ENCODE results near the gene SAMD3. TPM values are rescaled to one million over a fixed set of nuclear protein-coding genes. Genes with fewer than 3 reads are reported as not detected.
A peak's percentile ranks its signal among the peaks of the same experiment; 100 is the strongest.
"Not testable (repeated sequence)": the region's sequence is repeated elsewhere in the genome, so short reads cannot be mapped to it uniquely, and the experiment has no call there.

Gene SAMD3, protein sequence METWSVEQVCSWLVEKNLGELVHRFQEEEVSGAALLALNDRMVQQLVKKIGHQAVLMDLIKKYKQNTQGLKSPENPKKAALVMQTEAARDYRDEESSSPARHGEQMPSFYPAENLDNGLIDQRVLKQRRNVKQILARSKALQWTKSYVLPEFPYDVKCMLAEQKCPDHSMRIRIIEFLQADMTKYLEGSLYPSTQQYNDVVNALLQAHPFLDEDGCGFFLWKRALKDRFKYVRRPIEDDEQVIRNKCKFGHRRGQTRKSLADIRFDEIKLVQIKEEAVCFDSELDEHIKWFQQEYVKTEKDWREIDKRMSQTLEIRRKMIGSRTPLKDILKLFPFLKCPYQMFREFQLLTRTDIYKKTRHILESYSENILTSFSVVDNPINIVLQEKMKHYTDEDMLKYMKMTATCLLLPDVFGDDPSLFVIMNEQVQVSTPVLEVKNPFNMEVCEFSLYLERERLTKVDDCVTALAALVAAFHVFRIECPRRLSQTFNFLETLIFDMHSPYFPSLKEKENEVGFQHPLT
- total RNA-seq (2022) (1.5 and 1.7 TPM in 2 replicates), Bru-seq, nascent RNA (percentile 48 among the genes with signal in this experiment), BruChase-seq, experiment 1, labeled RNA remaining after a 2-hour chase (percentile 53 among the genes with signal in this experiment), BruChase-seq, experiment 2, labeled RNA remaining after a 6-hour chase (percentile 43 among the genes with signal in this experiment)
- long read RNA-seq, partial matches to known transcripts, result 0 of 4 reads
- long read RNA-seq, other reads (novel, unspliced or antisense), result 4 of 4 reads

DNA sequence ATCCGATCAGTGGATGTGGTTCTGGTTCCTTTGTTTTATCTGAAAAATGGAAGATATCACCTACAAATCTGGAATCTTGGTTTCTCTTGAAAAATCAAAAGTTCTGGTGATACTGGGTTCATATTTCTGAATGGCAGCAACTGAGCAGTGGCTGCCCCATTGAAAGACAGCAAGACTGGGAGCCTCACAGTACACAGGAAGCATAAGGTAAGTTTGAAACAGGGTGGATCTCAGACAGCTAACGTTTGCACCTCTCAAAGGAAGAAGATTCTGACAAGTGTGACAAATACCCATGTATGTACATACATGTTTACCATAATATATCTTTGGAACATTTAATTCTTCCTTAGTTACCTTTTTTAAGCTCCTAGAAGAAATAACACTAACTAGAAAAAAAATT lies at the start of gene SAMD3:
Gene SAMD3 (minus strand): TSS at position 177 of the 400 bp plus-strand sequence. CDS start 7,678 bp downstream, outside the sequence.
- Mint-ChIP-seq H3K4me1 (ENCODE audit: low read depth, unreplicated experiment) (no peaks in the 10 kb centered on the region), H3K27me3 (ENCODE audit: insufficient read depth, unreplicated experiment) (no peaks in the 10 kb centered on the region), H3K27ac (ENCODE audit: unreplicated experiment) (no peak within 1 kb of the TSS), H3K4me3 (ENCODE audit: unreplicated experiment) (no peak within 1 kb of the TSS), H3K9me3 (ENCODE audit: unreplicated experiment) (peaks cover 12% of the 10 kb centered on the region), H3K36me3 (ENCODE audit: insufficient read depth, unreplicated experiment) (no peaks in the 10 kb centered on the region)
- Histone ChIP-seq H3K27me3 (replicated peaks; ENCODE audit: control insufficient read depth, insufficient read depth, low read length) (no peaks in the 10 kb centered on the region), H3K36me3 (ENCODE audit: control insufficient read depth, insufficient read depth, low read length) (no peaks in the 10 kb centered on the region), H3K4me1 (no peaks in the 10 kb centered on the region), H3K4me3 (ENCODE audit: low read depth, low read length) (no peak within 1 kb of the TSS), H3K9me3 (no peaks in the 10 kb centered on the region)
- POLR2A ChIA-PET, result no interaction called here
- DNase-seq, result no peak
- BruUV-seq (replicated peaks), result no TSS peak
- TF ChIP-seq, protein P1, sequence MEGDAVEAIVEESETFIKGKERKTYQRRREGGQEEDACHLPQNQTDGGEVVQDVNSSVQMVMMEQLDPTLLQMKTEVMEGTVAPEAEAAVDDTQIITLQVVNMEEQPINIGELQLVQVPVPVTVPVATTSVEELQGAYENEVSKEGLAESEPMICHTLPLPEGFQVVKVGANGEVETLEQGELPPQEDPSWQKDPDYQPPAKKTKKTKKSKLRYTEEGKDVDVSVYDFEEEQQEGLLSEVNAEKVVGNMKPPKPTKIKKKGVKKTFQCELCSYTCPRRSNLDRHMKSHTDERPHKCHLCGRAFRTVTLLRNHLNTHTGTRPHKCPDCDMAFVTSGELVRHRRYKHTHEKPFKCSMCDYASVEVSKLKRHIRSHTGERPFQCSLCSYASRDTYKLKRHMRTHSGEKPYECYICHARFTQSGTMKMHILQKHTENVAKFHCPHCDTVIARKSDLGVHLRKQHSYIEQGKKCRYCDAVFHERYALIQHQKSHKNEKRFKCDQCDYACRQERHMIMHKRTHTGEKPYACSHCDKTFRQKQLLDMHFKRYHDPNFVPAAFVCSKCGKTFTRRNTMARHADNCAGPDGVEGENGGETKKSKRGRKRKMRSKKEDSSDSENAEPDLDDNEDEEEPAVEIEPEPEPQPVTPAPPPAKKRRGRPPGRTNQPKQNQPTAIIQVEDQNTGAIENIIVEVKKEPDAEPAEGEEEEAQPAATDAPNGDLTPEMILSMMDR (IDR thresholded peaks at IDR 0.05; ENCODE audit: insufficient read depth in 1 of 2, low read depth in 1 of 2, low read length in 1 of 2, severe bottlenecking in 1 of 2, unreplicated experiment in 1 of 2), result no peak
- intact Hi-C loops (cut with micrococcal nuclease; ENCODE audit: unreplicated experiment), result no loop called here
- CTCF ChIA-PET, result no interaction called here

DNA sequence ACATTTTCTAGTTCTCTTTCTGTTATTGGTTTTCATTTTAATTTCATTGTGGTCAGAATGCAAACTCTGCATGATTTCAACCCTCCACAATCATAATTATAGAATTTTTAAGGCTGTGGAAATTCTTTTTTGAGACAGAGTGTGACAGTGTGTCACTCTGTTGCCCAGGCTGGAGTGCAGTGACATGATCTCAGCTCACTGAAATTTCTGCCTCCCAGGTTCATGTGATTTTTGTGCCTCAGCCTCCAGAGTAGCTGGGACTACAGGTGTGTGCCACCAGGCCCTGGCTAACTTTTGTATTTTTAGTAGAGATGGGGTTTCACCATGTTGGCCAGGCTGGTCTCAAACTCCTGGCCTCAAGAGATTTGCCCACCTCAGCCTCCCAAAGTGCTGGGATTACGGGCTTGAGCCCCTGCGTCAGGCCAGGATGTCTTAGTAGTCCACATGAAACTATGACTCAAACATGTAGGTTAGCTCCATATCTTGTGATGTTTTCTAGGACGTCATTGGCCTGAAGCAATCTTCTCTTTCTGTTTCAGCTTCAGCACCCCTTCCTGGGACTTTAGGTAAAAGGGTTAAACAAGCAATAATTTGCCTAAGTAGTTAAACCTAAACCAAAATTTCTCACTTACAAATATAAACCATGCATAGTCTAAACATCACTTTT lies 47.4 kb upstream of the SAMD3 start:
- Mint-ChIP-seq H3K9me3 (ENCODE audit: unreplicated experiment) (peaks cover 29% of the 10 kb centered on the region), H3K36me3 (ENCODE audit: insufficient read depth, unreplicated experiment) (no peaks in the 10 kb centered on the region), H3K4me1 (ENCODE audit: low read depth, unreplicated experiment) (no peaks in the 10 kb centered on the region), H3K27ac (ENCODE audit: unreplicated experiment) (no peak overlapping the region), H3K27me3 (ENCODE audit: insufficient read depth, unreplicated experiment) (no peaks in the 10 kb centered on the region), H3K4me3 (ENCODE audit: unreplicated experiment) (no peak overlapping the region)
- intact Hi-C loops (cut with micrococcal nuclease; ENCODE audit: unreplicated experiment), result no loop called here
- Histone ChIP-seq H3K9me3 (peaks cover 7% of the 10 kb centered on the region; the same call in 1 of the 2 replicates), H3K27me3 (replicated peaks; ENCODE audit: control insufficient read depth, insufficient read depth, low read length) (no peaks in the 10 kb centered on the region), H3K4me3 (ENCODE audit: low read depth, low read length) (no peak overlapping the region), H3K4me1 (no peaks in the 10 kb centered on the region), H3K36me3 (ENCODE audit: control insufficient read depth, insufficient read depth, low read length) (no peaks in the 10 kb centered on the region)
- TF ChIP-seq, protein P1 (IDR thresholded peaks at IDR 0.05; ENCODE audit: insufficient read depth in 1 of 2, low read depth in 1 of 2, low read length in 1 of 2, severe bottlenecking in 1 of 2, unreplicated experiment in 1 of 2), result no peak
- BruUV-seq (replicated peaks), result no TSS peak
- CTCF ChIA-PET, result no interaction called here
- DNase-seq, result no peak
- POLR2A ChIA-PET, result no interaction called here

DNA sequence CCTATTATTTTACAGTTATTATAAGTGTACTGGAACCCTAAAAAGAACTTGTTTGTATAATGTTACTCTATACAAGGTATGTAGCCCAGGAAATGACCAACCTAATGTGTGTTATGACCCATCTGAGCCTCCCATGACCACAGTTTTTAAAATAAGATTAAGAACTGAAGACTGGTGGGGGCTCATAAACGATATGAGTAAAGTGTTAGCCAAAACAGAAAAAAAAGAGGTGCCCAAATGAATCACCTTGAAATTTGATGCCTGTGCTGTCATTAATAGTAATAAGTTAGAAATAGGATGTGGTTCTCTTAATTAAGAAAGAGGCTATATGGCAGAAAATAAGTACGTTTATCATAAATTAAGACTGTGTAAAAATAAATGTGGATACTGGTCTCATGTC lies 42.8 kb upstream of the SAMD3 start:
- H3K4me3 ChIP-seq (ENCODE audit: low read depth, low read length); H3K36me3 Mint-ChIP-seq (ENCODE audit: insufficient read depth, unreplicated experiment); H3K27ac Mint-ChIP-seq (ENCODE audit: unreplicated experiment); H3K4me1 Mint-ChIP-seq (ENCODE audit: low read depth, unreplicated experiment); intact Hi-C loops (cut with micrococcal nuclease; ENCODE audit: unreplicated experiment); H3K4me3 Mint-ChIP-seq (ENCODE audit: unreplicated experiment); CTCF ChIA-PET; POLR2A ChIA-PET; H3K9me3 ChIP-seq; H3K36me3 ChIP-seq (ENCODE audit: control insufficient read depth, insufficient read depth, low read length); H3K27me3 Mint-ChIP-seq (ENCODE audit: insufficient read depth, unreplicated experiment); BruUV-seq (replicated peaks); H3K27me3 ChIP-seq (replicated peaks; ENCODE audit: control insufficient read depth, insufficient read depth, low read length); H3K4me1 ChIP-seq; DNase-seq: not testable (repeated sequence)
- peaks cover 28% of the 10 kb centered on the region for H3K9me3 Mint-ChIP-seq (ENCODE audit: unreplicated experiment)
